HepG2 (cell line): ENCODE data around the gene METTL23. TPM values are rescaled to one million over a fixed set of nuclear protein-coding genes. Genes with fewer than 3 reads are reported as not detected.

Source experiments
- ARNTL ChIP-seq: sonication (generic); formaldehyde crosslinking; IDR thresholded peaks from 2 replicates; pipeline ENCODE4 v1.4.0; 2020; ENCODE audit warnings: mild to moderate bottlenecking, missing genetic modification reagents
- ASH2L ChIP-seq: fragments of 300-600, 200-600 bp; sonication (generic); IDR thresholded peaks from 2 replicates; pipeline ENCODE4 v1.7.0; 2017; ENCODE audit warnings: low read depth, mild to moderate bottlenecking, moderate library complexity, mixed read lengths, low read length; ENCODE audit not compliant: insufficient read length
- FLYWCH1 ChIP-seq: sonication (generic); formaldehyde crosslinking; IDR thresholded peaks from 2 replicates; pipeline ENCODE4 v1.8.1; 2023; ENCODE audit warnings: mild to moderate bottlenecking, missing genetic modification reagents
- GPN1 ChIP-seq: sonication (generic); formaldehyde crosslinking; IDR thresholded peaks from 2 replicates; pipeline ENCODE4 v1.5.1; 2020; ENCODE audit warnings: missing genetic modification reagents, borderline replicate concordance
- HNRNPL ChIP-seq: fragments of 200-400 bp; formaldehyde crosslinking; IDR thresholded peaks from 2 replicates; pipeline ENCODE4 v1.6.1; 2017; ENCODE audit warnings: mild to moderate bottlenecking, low read depth, low read length
- IKZF4 ChIP-seq: sonication (generic); formaldehyde crosslinking; IDR thresholded peaks from 2 replicates; pipeline ENCODE4 v1.5.1; 2020; ENCODE audit warnings: borderline replicate concordance, mild to moderate bottlenecking, low read depth, missing genetic modification reagents; ENCODE audit errors: not compliant biosample characterization
- KDM6A ChIP-seq: IDR thresholded peaks from 2 replicates; pipeline ENCODE4 v1.6.1; 2016; ENCODE audit warnings: low read depth
- MLLT10 ChIP-seq: sonication (generic); formaldehyde crosslinking; IDR thresholded peaks from 2 replicates; pipeline ENCODE4 v1.4.0; 2020; ENCODE audit warnings: missing genetic modification reagents
- MNT ChIP-seq: fragments of 450-650 bp; IDR thresholded peaks from 2 replicates; pipeline ENCODE4 v1.6.1; 2016
- MTF1 ChIP-seq: sonication (generic); formaldehyde crosslinking; IDR thresholded peaks from 2 replicates; pipeline ENCODE4 v1.5.0; 2020; ENCODE audit warnings: missing genetic modification reagents
- RARG ChIP-seq: sonication (generic); formaldehyde crosslinking; IDR thresholded peaks from 2 replicates; pipeline ENCODE4 v1.4.0; 2020; ENCODE audit warnings: low read depth, mild to moderate bottlenecking, missing genetic modification reagents
- RFX5 ChIP-seq: IDR thresholded peaks from 2 replicates; pipeline ENCODE4 v1.6.1; 2011; ENCODE audit warnings: low read depth, low read length, improper control_type of control experiment
- RFXAP ChIP-seq: sonication (generic); formaldehyde crosslinking; IDR thresholded peaks from 2 replicates; pipeline ENCODE4 v1.4.0; 2020; ENCODE audit warnings: missing genetic modification reagents, borderline replicate concordance
- SATB2 ChIP-seq: sonication (generic); formaldehyde crosslinking; IDR thresholded peaks from 2 replicates; pipeline ENCODE4 v1.5.0; 2020; ENCODE audit warnings: missing genetic modification reagents
- SP5 ChIP-seq: IDR thresholded peaks from 2 replicates; pipeline ENCODE4 v1.6.1; 2016; ENCODE audit warnings: low read depth, borderline replicate concordance
- TCF12 ChIP-seq, 2 experiments: fragments of 450-650 bp in 1 of 2; sonication (generic) in 1 of 2; formaldehyde crosslinking in 1 of 2; IDR thresholded peaks; 2 replicates each; pipeline versions ENCODE4 v1.6.1 to v1.8.0; 2017 to 2022; ENCODE audit warnings: antibody characterized with exemption in 1 of 2, mild to moderate bottlenecking in 1 of 2, missing genetic modification reagents in 1 of 2, moderate library complexity in 1 of 2
- ZBTB26 ChIP-seq: IDR thresholded peaks from 2 replicates; pipeline ENCODE4 v1.6.1; 2016; ENCODE audit warnings: missing compliant biosample characterization, missing genetic modification reagents, borderline replicate concordance
- ZFP36L1 ChIP-seq: sonication (generic); formaldehyde crosslinking; IDR thresholded peaks from 2 replicates; pipeline ENCODE4 v1.8.0; 2022; ENCODE audit warnings: mild to moderate bottlenecking, missing genetic modification reagents, moderate library complexity
- ZIK1 ChIP-seq: sonication (generic); formaldehyde crosslinking; IDR thresholded peaks from 2 replicates; pipeline ENCODE4 v1.5.0; 2020; ENCODE audit warnings: mild to moderate bottlenecking, low read depth, missing genetic modification reagents, borderline replicate concordance
- ZNF124 ChIP-seq: sonication (generic); formaldehyde crosslinking; IDR thresholded peaks from 2 replicates; pipeline ENCODE4 v1.4.0; 2020; ENCODE audit warnings: missing genetic modification reagents
- ZNF567 ChIP-seq: sonication (generic); formaldehyde crosslinking; IDR thresholded peaks from 2 replicates; pipeline ENCODE4 v1.8.1; 2023; ENCODE audit warnings: mild to moderate bottlenecking, missing genetic modification reagents, borderline replicate concordance
- ZNF766 ChIP-seq: sonication (generic); formaldehyde crosslinking; IDR thresholded peaks from 2 replicates; pipeline ENCODE4 v1.5.0; 2020; ENCODE audit warnings: missing genetic modification reagents, borderline replicate concordance
- polyA plus RNA-seq, 8 experiments: library from polyadenylated mRNA; depleted of rRNA in 3 of 8; stranded (reverse) in 7 of 8; unstranded in 1 of 8; fragments of >200 nt; fragmentation: Illumina TruSeq in 4 of 8; extraction: Trizol in 4 of 8; gene quantifications; 2 replicates each; pipeline versions ENCODE4 v1.2.1 to v1.2.3, GENCODE V29; 2011 to 2016; ENCODE audit warnings: low read depth in 4 of 8, missing spikeins in 1 of 8, mixed read lengths in 1 of 8; ENCODE audit not compliant: insufficient read depth in 1 of 8
- total RNA-seq, 5 experiments: library from RNA; depleted of rRNA; stranded (reverse); fragments of >200 nt; fragmentation: Illumina TruSeq; extraction: Trizol; gene quantifications; 2 replicates each; pipeline ENCODE4 v1.2.3, GENCODE V29; 2016; ENCODE audit warnings: low read depth in 1 of 5
- TF ChIP-seq, protein P1 (sequence below): sonication (generic); formaldehyde crosslinking; IDR thresholded peaks from 2 replicates; pipeline ENCODE4 v1.5.1; 2020; ENCODE audit warnings: mild to moderate bottlenecking, moderate library complexity, missing genetic modification reagents
- TF ChIP-seq, protein P2 (sequence below): sonication (generic); formaldehyde crosslinking; IDR thresholded peaks from 2 replicates; pipeline ENCODE4 v1.4.0; 2020; ENCODE audit warnings: missing genetic modification reagents
- TF ChIP-seq, protein P3 (sequence below): sonication (generic); formaldehyde crosslinking; IDR thresholded peaks from 2 replicates; pipeline ENCODE4 v1.8.1; 2023; ENCODE audit warnings: mild to moderate bottlenecking, missing genetic modification reagents, borderline replicate concordance

METTL23 gene
- total and polyA plus RNA-seq, 2 of the 13 experiments (the other 11 are each of a cell fraction or from before 2014, with no cell fraction given): 39.9 to 104 TPM

DNA sequence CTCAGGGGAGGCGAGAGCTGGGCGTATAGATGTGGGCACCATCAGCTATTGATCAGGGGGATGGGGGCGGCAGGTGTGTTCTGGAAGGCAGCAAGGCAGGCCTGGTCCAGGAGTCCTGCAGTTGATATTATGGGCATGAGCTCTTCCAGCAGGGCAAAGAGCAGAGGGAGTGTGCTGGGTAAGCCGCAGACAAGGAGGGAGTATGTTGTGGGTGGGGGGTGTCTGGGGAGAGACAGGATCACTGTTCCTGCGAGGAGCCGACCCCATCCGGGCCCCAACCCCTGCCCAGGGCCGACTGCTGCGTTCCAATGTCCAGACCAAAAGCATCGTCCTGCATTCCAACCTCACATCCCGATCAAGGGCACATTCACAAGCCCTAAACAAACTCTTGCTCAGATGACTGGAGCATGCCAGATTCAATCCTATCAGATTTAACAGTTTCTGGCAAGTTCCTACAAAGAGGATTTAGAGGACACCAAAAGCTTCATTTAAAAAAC is 25.1 kb upstream of the METTL23 start (continued):
- TF ChIP-seq ZNF124 (CRISPR knock-in tag) (0 out of 2 replicates have a peak, but pooled peaks have one; percentile 46), KDM6A (CRISPR knock-in tag) (peak; percentile 50; the same call in 1 of the 2 replicates), HNRNPL (0 out of 2 replicates have a peak, but pooled peaks have one; percentile 26), TCF12 (IDR thresholded peaks at IDR 0.05) (no peak), TCF12 (CRISPR knock-in tag; IDR thresholded peaks at IDR 0.05) (no peak), SATB2 (no peak), RFX5 (no peak), MTF1 (CRISPR knock-in tag) (no peak), ARNTL (0 out of 2 replicates have a peak, but pooled peaks have one; percentile 3), MNT (no peak), ZFP36L1 (CRISPR knock-in tag) (no peak), ZNF766 (0 out of 2 replicates have a peak, but pooled peaks have one; percentile 9), RFXAP (CRISPR knock-in tag) (no peak), GPN1 (CRISPR knock-in tag) (no peak), ZNF567 (CRISPR knock-in tag) (0 out of 2 replicates have a peak, but pooled peaks have one; percentile 11), MLLT10 (CRISPR knock-in tag) (no peak), ASH2L (no peak), ZIK1 (CRISPR knock-in tag) (no peak), RARG (CRISPR knock-in tag) (no peak), SP5 (0 out of 2 replicates have a peak, but pooled peaks have one; percentile 30), ZBTB26 (CRISPR knock-in tag) (no peak), IKZF4 (CRISPR knock-in tag) (no peak), FLYWCH1 (CRISPR knock-in tag) (no peak)
- TF ChIP-seq, protein P1, sequence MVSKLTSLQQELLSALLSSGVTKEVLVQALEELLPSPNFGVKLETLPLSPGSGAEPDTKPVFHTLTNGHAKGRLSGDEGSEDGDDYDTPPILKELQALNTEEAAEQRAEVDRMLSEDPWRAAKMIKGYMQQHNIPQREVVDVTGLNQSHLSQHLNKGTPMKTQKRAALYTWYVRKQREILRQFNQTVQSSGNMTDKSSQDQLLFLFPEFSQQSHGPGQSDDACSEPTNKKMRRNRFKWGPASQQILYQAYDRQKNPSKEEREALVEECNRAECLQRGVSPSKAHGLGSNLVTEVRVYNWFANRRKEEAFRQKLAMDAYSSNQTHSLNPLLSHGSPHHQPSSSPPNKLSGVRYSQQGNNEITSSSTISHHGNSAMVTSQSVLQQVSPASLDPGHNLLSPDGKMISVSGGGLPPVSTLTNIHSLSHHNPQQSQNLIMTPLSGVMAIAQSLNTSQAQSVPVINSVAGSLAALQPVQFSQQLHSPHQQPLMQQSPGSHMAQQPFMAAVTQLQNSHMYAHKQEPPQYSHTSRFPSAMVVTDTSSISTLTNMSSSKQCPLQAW: no peak
- TF ChIP-seq, protein P2, sequence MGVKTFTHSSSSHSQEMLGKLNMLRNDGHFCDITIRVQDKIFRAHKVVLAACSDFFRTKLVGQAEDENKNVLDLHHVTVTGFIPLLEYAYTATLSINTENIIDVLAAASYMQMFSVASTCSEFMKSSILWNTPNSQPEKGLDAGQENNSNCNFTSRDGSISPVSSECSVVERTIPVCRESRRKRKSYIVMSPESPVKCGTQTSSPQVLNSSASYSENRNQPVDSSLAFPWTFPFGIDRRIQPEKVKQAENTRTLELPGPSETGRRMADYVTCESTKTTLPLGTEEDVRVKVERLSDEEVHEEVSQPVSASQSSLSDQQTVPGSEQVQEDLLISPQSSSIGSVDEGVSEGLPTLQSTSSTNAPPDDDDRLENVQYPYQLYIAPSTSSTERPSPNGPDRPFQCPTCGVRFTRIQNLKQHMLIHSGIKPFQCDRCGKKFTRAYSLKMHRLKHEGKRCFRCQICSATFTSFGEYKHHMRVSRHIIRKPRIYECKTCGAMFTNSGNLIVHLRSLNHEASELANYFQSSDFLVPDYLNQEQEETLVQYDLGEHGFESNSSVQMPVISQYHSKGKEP (CRISPR knock-in tag): no peak
- TF ChIP-seq, protein P3, sequence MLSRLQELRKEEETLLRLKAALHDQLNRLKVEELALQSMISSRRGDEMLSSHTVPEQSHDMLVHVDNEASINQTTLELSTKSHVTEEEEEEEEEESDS (CRISPR knock-in tag): peak; percentile 65; the same call in 1 of the 2 replicates
